GM23338 (cell line): ENCODE results near the gene CFTR. TPM values are rescaled to one million over a fixed set of nuclear protein-coding genes. Genes with fewer than 3 reads are reported as not detected.

ENCODE experiments used
- ATAC-seq: fragments of 200-7000 bp; cut with Tn5 transposase; 3 replicates; pipeline ENCODE4 v1.9.1; 2020
- DNase-seq: peaks from one replicate; pipeline ENCODE4 v3.0.0-alpha.2; 2015; ENCODE audit warnings: low spot score
- H2AFZ ChIP-seq: fragments of 200-600 bp; sonication (generic); 2 replicates; pipeline ENCODE4 v1.8.0; 2016; ENCODE audit warnings: antibody characterized with exemption, mild to moderate bottlenecking, moderate library complexity
- H3F3A ChIP-seq: fragments of 200-600 bp; sonication (generic); replicated peaks from 2 replicates; pipeline ENCODE4 v1.8.0; 2017; ENCODE audit warnings: antibody characterized with exemption, mixed run types, low read depth
- H3K27ac ChIP-seq: fragments of 200-600 bp; sonication (generic); 2 replicates; pipeline ENCODE4 v1.6.1; 2016; ENCODE audit warnings: low read depth
- H3K27me3 ChIP-seq: fragments of 200-600 bp; sonication (generic); 2 replicates; pipeline ENCODE4 v1.8.0; 2016; ENCODE audit warnings: mild to moderate bottlenecking, mixed run types, moderate library complexity; ENCODE audit not compliant: insufficient read depth
- H3K36me3 ChIP-seq: fragments of 200-600 bp; sonication (generic); 2 replicates; pipeline ENCODE4 v1.8.0; 2016; ENCODE audit warnings: mild to moderate bottlenecking; ENCODE audit not compliant: insufficient read depth
- H3K4me1 ChIP-seq: fragments of 200-600 bp; sonication (generic); 2 replicates; pipeline ENCODE4 v1.8.0; 2016; ENCODE audit warnings: mild to moderate bottlenecking, moderate library complexity; ENCODE audit not compliant: insufficient read depth
- H3K4me2 ChIP-seq: fragments of 200-600 bp; sonication (generic); 2 replicates; pipeline ENCODE4 v1.7.1; 2017; ENCODE audit warnings: mixed run types
- H3K4me3 ChIP-seq: fragments of 200-600 bp; sonication (generic); 2 replicates; pipeline ENCODE4 v1.6.1; 2016; ENCODE audit warnings: mixed run types
- H3K79me2 ChIP-seq: fragments of 200-600 bp; sonication (generic); replicated peaks from 2 replicates; pipeline ENCODE4 v1.8.0; 2017; ENCODE audit warnings: mild to moderate bottlenecking; ENCODE audit not compliant: insufficient read depth
- H3K9me2 ChIP-seq: fragments of 200-600 bp; sonication (generic); 2 replicates; pipeline ENCODE4 v1.8.0; 2017; ENCODE audit not compliant: insufficient read depth
- H4K20me1 ChIP-seq: fragments of 200-600 bp; sonication (generic); replicated peaks from 2 replicates; pipeline ENCODE4 v1.8.0; 2017; ENCODE audit warnings: mild to moderate bottlenecking; ENCODE audit not compliant: insufficient read depth
- H3K27ac Mint-ChIP-seq: 2 replicates; pipeline ENCODE4 v1.8.0; 2020; ENCODE audit warnings: inconsistent platforms, mild to moderate bottlenecking, moderate library complexity, mixed read lengths
- H3K27me3 Mint-ChIP-seq: 3 replicates; pipeline ENCODE4 v1.8.0; 2022; ENCODE audit warnings: low read depth, mild to moderate bottlenecking, moderate library complexity, mixed read lengths, inconsistent platforms; ENCODE audit not compliant: insufficient read depth, poor library complexity
- H3K36me3 Mint-ChIP-seq: 3 replicates; pipeline ENCODE4 v1.8.0; 2021; ENCODE audit warnings: low read depth, mild to moderate bottlenecking, inconsistent platforms, moderate library complexity, mixed read lengths
- H3K4me1 Mint-ChIP-seq: 3 replicates; pipeline ENCODE4 v1.8.0; 2020; ENCODE audit warnings: mild to moderate bottlenecking, inconsistent platforms, mixed read lengths
- H3K4me3 Mint-ChIP-seq: 3 replicates; pipeline ENCODE4 v1.8.0; 2021; ENCODE audit warnings: moderate library complexity, mild to moderate bottlenecking, inconsistent platforms, mixed read lengths
- H3K9me3 Mint-ChIP-seq: 3 replicates; pipeline ENCODE4 v1.8.0; 2020; ENCODE audit warnings: moderate library complexity, mild to moderate bottlenecking, inconsistent platforms, mixed read lengths
- CREB1 ChIP-seq: fragments of 250-450 bp; sonication (Bioruptor Pico); IDR thresholded peaks from 2 replicates; pipeline ENCODE4 v1.5.0; 2020; ENCODE audit warnings: low read depth, mild to moderate bottlenecking, moderate library complexity
- CTCF ChIP-seq, 2 experiments: fragments of 200-600 bp in 1 of 2; sonication (generic) in 1 of 2; conservative IDR thresholded peaks; 2 replicates each; pipeline versions ENCODE4 v1.5.1 to v1.6.1; 2016 to 2017; ENCODE audit warnings: antibody characterized with exemption in 2 of 2, low read depth in 2 of 2, mild to moderate bottlenecking in 2 of 2, moderate library complexity in 1 of 2
- ETS1 ChIP-seq: IDR thresholded peaks from 2 replicates; pipeline ENCODE4 v1.6.1; 2016; ENCODE audit warnings: antibody characterized with exemption
- JUNB ChIP-seq: IDR thresholded peaks from one replicate; pipeline ENCODE4 v1.6.1; 2016; ENCODE audit warnings: antibody characterized with exemption; ENCODE audit not compliant: unreplicated experiment
- STAT1 ChIP-seq: IDR thresholded peaks from one replicate; pipeline ENCODE4 v1.6.1; 2016; ENCODE audit warnings: antibody characterized with exemption; ENCODE audit not compliant: unreplicated experiment
- ZNF114 ChIP-seq: fragments of 250-450 bp; sonication (Bioruptor Pico); IDR thresholded peaks from 2 replicates; pipeline ENCODE4 v1.5.0; 2020; ENCODE audit warnings: mild to moderate bottlenecking, moderate library complexity
- ZNF331 ChIP-seq: fragments of 250-450 bp; sonication (Bioruptor Pico); IDR thresholded peaks from 2 replicates; pipeline ENCODE4 v1.5.0; 2020; ENCODE audit warnings: low read depth, mild to moderate bottlenecking, moderate library complexity
- polyA plus RNA-seq: library from polyadenylated mRNA; unstranded; fragments of >200 nt; fragmentation: Nextera tagmentation; extraction: Ambion mirVana; gene quantifications from 2 replicates; pipeline ENCODE4 v1.2.1, GENCODE V29; 2016
- total RNA-seq: library from RNA; depleted of rRNA; stranded (reverse); fragments of >200 nt; shearing (Covaris generic); gene quantifications from 2 replicates; pipeline ENCODE4 v1.2.3, GENCODE V29; 2014
- TF ChIP-seq, protein P1 (sequence below): IDR thresholded peaks from one replicate; pipeline ENCODE4 v1.6.1; 2018; ENCODE audit warnings: antibody characterized with exemption; ENCODE audit not compliant: unreplicated experiment
- TF ChIP-seq, protein P2 (sequence below): fragments of 250-450 bp; sonication (Bioruptor Pico); IDR thresholded peaks from 2 replicates; pipeline ENCODE4 v1.5.0; 2020; ENCODE audit warnings: mild to moderate bottlenecking, moderate library complexity

The CFTR gene
- total and polyA plus RNA-seq, 2 experiments from 2014 or later = 0.45 to 1.2 TPM

DNA sequence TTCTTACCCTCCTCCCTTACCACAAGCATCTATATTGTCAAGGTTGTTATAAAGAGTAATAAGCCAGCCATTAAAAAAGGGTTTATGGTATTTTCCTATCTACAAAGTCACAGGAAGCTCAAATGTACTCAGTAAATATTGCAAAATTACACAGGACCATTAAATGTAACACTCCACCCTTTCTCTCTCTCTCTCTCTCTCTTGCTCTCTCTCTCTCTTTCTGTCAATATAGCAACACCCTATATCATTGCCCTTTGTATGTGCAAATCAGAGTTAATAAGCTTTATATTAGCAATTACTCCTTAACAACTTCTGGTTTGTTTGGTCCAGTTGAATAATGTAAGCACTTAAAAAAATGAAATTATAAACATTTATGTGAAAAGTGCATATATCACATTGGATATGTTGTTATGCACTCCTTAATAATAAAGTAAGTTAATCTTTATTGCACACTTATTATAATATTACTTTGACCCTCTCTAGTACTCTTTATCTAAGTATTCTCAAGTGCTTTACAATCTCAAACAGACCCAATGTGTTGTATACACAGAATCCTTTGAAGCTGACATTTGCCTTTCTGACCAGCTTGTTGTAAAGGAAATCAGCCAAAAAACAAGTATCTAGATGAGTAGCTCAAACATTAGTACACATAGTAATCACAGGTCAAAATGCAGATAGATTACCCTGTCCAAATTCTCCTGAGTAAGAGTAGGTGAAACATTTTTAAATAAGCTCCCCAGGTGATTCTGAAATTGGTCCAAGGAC is 93.2 kb downstream of the CFTR start:
- no peak overlapping the region for H3K4me2 ChIP-seq
- H3K27me3 Mint-ChIP-seq = no peaks in the 10 kb centered on the region
- no peaks in the 10 kb centered on the region for H3K9me2 ChIP-seq
- H3K27ac Mint-ChIP-seq = no peak overlapping the region
- no peaks in the 10 kb centered on the region for H3K79me2 ChIP-seq
- no peaks in the 10 kb centered on the region for H3K36me3 ChIP-seq
- H3K4me1 Mint-ChIP-seq = peaks cover 3% of the 10 kb centered on the region; the same call in 2 of the 3 replicates
- H3K27me3 ChIP-seq = no peaks in the 10 kb centered on the region
- H3K9me3 Mint-ChIP-seq = no peaks in the 10 kb centered on the region
- no peaks in the 10 kb centered on the region for H3K36me3 Mint-ChIP-seq
- ATAC-seq (no peak), DNase-seq (no peak)
- H3F3A ChIP-seq = no peaks in the 10 kb centered on the region
- no peak overlapping the region for H2AFZ ChIP-seq
- no peaks in the 10 kb centered on the region for H4K20me1 ChIP-seq
- H3K4me3 Mint-ChIP-seq = no peak overlapping the region
- no peak overlapping the region for H3K4me3 ChIP-seq
- no peaks in the 10 kb centered on the region for H3K4me1 ChIP-seq
- TF ChIP-seq CREB1 (no peak), CTCF (conservative IDR thresholded peaks at IDR 0.05; ENCODE audit: low read depth in 2 of 2) (no peak), JUNB (no peak), STAT1 (no peak)
- H3K27ac ChIP-seq = no peak overlapping the region

GRCh38 chr7:117581424-117581823 is 101.6 kb downstream of the CFTR start:
- no peaks in the 10 kb centered on the region for H3K27me3 ChIP-seq
- Mint-ChIP-seq H3K4me3 (no peak overlapping the region), H3K36me3 (no peaks in the 10 kb centered on the region), H3K27me3 (no peaks in the 10 kb centered on the region), H3K4me1 (peaks cover 3% of the 10 kb centered on the region; the same call in 2 of the 3 replicates), H3K9me3 (no peaks in the 10 kb centered on the region), H3K27ac (no peak overlapping the region)
- no peak overlapping the region for H3K4me2 ChIP-seq
- no peak for ATAC-seq
- no peak overlapping the region for H3K27ac ChIP-seq
- H3K4me3 ChIP-seq = no peak overlapping the region
- H4K20me1 ChIP-seq = no peaks in the 10 kb centered on the region
- H3K36me3 ChIP-seq = no peaks in the 10 kb centered on the region
- H3K9me2 ChIP-seq = no peaks in the 10 kb centered on the region
- H3K79me2 ChIP-seq = no peaks in the 10 kb centered on the region
- DNase-seq = no peak
- H3F3A ChIP-seq = no peaks in the 10 kb centered on the region
- H2AFZ ChIP-seq = no peak overlapping the region
- no peaks in the 10 kb centered on the region for H3K4me1 ChIP-seq
- TF ChIP-seq ETS1 = no peak
- TF ChIP-seq ZNF331 = no peak
- TF ChIP-seq STAT1 = no peak
- TF ChIP-seq, protein P1, sequence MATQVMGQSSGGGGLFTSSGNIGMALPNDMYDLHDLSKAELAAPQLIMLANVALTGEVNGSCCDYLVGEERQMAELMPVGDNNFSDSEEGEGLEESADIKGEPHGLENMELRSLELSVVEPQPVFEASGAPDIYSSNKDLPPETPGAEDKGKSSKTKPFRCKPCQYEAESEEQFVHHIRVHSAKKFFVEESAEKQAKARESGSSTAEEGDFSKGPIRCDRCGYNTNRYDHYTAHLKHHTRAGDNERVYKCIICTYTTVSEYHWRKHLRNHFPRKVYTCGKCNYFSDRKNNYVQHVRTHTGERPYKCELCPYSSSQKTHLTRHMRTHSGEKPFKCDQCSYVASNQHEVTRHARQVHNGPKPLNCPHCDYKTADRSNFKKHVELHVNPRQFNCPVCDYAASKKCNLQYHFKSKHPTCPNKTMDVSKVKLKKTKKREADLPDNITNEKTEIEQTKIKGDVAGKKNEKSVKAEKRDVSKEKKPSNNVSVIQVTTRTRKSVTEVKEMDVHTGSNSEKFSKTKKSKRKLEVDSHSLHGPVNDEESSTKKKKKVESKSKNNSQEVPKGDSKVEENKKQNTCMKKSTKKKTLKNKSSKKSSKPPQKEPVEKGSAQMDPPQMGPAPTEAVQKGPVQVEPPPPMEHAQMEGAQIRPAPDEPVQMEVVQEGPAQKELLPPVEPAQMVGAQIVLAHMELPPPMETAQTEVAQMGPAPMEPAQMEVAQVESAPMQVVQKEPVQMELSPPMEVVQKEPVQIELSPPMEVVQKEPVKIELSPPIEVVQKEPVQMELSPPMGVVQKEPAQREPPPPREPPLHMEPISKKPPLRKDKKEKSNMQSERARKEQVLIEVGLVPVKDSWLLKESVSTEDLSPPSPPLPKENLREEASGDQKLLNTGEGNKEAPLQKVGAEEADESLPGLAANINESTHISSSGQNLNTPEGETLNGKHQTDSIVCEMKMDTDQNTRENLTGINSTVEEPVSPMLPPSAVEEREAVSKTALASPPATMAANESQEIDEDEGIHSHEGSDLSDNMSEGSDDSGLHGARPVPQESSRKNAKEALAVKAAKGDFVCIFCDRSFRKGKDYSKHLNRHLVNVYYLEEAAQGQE = no peak
- TF ChIP-seq ZNF114 = no peak
- TF ChIP-seq, protein P2, sequence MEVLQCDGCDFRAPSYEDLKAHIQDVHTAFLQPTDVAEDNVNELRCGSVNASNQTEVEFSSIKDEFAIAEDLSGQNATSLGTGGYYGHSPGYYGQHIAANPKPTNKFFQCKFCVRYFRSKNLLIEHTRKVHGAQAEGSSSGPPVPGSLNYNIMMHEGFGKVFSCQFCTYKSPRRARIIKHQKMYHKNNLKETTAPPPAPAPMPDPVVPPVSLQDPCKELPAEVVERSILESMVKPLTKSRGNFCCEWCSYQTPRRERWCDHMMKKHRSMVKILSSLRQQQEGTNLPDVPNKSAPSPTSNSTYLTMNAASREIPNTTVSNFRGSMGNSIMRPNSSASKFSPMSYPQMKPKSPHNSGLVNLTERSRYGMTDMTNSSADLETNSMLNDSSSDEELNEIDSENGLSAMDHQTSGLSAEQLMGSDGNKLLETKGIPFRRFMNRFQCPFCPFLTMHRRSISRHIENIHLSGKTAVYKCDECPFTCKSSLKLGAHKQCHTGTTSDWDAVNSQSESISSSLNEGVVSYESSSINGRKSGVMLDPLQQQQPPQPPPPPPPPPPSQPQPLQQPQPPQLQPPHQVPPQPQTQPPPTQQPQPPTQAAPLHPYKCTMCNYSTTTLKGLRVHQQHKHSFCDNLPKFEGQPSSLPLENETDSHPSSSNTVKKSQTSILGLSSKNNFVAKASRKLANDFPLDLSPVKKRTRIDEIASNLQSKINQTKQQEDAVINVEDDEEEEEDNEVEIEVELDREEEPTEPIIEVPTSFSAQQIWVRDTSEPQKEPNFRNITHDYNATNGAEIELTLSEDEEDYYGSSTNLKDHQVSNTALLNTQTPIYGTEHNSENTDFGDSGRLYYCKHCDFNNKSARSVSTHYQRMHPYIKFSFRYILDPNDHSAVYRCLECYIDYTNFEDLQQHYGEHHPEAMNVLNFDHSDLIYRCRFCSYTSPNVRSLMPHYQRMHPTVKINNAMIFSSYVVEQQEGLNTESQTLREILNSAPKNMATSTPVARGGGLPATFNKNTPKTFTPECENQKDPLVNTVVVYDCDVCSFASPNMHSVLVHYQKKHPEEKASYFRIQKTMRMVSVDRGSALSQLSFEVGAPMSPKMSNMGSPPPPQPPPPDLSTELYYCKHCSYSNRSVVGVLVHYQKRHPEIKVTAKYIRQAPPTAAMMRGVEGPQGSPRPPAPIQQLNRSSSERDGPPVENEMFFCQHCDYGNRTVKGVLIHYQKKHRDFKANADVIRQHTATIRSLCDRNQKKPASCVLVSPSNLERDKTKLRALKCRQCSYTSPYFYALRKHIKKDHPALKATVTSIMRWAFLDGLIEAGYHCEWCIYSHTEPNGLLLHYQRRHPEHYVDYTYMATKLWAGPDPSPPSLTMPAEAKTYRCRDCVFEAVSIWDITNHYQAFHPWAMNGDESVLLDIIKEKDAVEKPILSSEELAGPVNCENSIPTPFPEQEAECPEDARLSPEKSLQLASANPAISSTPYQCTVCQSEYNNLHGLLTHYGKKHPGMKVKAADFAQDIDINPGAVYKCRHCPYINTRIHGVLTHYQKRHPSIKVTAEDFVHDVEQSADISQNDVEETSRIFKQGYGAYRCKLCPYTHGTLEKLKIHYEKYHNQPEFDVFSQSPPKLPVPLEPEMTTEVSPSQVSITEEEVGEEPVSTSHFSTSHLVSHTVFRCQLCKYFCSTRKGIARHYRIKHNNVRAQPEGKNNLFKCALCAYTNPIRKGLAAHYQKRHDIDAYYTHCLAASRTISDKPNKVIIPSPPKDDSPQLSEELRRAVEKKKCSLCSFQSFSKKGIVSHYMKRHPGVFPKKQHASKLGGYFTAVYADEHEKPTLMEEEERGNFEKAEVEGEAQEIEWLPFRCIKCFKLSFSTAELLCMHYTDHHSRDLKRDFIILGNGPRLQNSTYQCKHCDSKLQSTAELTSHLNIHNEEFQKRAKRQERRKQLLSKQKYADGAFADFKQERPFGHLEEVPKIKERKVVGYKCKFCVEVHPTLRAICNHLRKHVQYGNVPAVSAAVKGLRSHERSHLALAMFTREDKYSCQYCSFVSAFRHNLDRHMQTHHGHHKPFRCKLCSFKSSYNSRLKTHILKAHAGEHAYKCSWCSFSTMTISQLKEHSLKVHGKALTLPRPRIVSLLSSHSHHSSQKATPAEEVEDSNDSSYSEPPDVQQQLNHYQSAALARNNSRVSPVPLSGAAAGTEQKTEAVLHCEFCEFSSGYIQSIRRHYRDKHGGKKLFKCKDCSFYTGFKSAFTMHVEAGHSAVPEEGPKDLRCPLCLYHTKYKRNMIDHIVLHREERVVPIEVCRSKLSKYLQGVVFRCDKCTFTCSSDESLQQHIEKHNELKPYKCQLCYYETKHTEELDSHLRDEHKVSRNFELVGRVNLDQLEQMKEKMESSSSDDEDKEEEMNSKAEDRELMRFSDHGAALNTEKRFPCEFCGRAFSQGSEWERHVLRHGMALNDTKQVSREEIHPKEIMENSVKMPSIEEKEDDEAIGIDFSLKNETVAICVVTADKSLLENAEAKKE (CRISPR knock-in tag) = no peak
